UCSD-AML1 (cell line): ENCODE data around the gene GLG1.
"Not testable (repeated sequence)": the region's sequence is repeated elsewhere in the genome, so short reads cannot be mapped to it uniquely, and the experiment has no call there.

Source experiments
- DNase-seq: peaks from one replicate; lab custom pipeline; 2025; ENCODE audit not compliant: unreplicated experiment; lab: John Stamatoyannopoulos, UW

GLG1 gene

GRCh38 chr16:74450967-74451760, 155.8 kb downstream of the GLG1 start:
- no peak for DNase-seq

- no peak for DNase-seq
These were observed 156.7 kb downstream of the GLG1 start for GRCh38 chr16:74450236-74450635.

- no peak for DNase-seq
These were observed 157.4 kb downstream of the GLG1 start for GRCh38 chr16:74449470-74449869.

- DNase-seq, result no peak
These were observed 157.9 kb downstream of the GLG1 start for GRCh38 chr16:74448990-74449389.

- no peak for DNase-seq
These were observed 159.3 kb downstream of the GLG1 start for GRCh38 chr16:74447578-74447977.

- DNase-seq, result no peak
These were observed 160.0 kb downstream of the GLG1 start for GRCh38 chr16:74446866-74447265.

GRCh38 chr16:74443624-74444346, 163.1 kb downstream of the GLG1 start:
- not testable (repeated sequence) for DNase-seq

GRCh38 chr16:74439685-74440084, 167.2 kb downstream of the GLG1 start:
- no peak for DNase-seq

- DNase-seq, result no peak
These were observed 168.4 kb downstream of the GLG1 start for GRCh38 chr16:74438492-74438979.

- DNase-seq, result no peak
These were observed 175.4 kb downstream of the GLG1 start for GRCh38 chr16:74431516-74431915.

GRCh38 chr16:74430036-74430712, 176.7 kb downstream of the GLG1 start:
- peak; percentile 58 for DNase-seq

- DNase-seq, result not testable (repeated sequence)
These were observed 178.4 kb downstream of the GLG1 start for GRCh38 chr16:74428493-74428892.

GRCh38 chr16:74425751-74426150, 181.2 kb downstream of the GLG1 start:
- not testable (repeated sequence) for DNase-seq

GRCh38 chr16:74423721-74424120, 183.2 kb downstream of the GLG1 start:
- not testable (repeated sequence) for DNase-seq

- DNase-seq, result not testable (repeated sequence)
These were observed 184.8 kb downstream of the GLG1 start for GRCh38 chr16:74422086-74422485.

GRCh38 chr16:74421482-74421785, 185.5 kb downstream of the GLG1 start:
- not testable (repeated sequence) for DNase-seq

GRCh38 chr16:74420612-74421481, 186.1 kb downstream of the GLG1 start, which contains the start of gene CLEC18B:
Gene CLEC18B, minus strand, starts transcription at chr16:74421478. Its CDS starts 208 bp downstream, at chr16:74421270.
- DNase-seq, result not testable (repeated sequence)

- DNase-seq, result not testable (repeated sequence)
These were observed 187.1 kb downstream of the GLG1 start for GRCh38 chr16:74419811-74420210.

GRCh38 chr16:74417897-74418296, 189.0 kb downstream of the GLG1 start:
- DNase-seq, result not testable (repeated sequence)

GRCh38 chr16:74413920-74414319, 193.0 kb downstream of the GLG1 start:
- DNase-seq, result not testable (repeated sequence)

- not testable (repeated sequence) for DNase-seq
These were observed 193.4 kb downstream of the GLG1 start for GRCh38 chr16:74413485-74413884.
